ENCODE results near the gene TRIOBP.
A peak's percentile ranks its signal among the peaks of the same experiment; 100 is the strongest.

TRIOBP gene

GRCh38 chr22:37807410-37808293, 110.8 kb downstream of the TRIOBP start, which contains the start of gene GCAT:
Gene GCAT, plus strand, starts transcription at chr22:37807934. Its CDS starts 34 bp downstream, at chr22:37807968.
- peak; percentile 88 for DNase-seq

DNA sequence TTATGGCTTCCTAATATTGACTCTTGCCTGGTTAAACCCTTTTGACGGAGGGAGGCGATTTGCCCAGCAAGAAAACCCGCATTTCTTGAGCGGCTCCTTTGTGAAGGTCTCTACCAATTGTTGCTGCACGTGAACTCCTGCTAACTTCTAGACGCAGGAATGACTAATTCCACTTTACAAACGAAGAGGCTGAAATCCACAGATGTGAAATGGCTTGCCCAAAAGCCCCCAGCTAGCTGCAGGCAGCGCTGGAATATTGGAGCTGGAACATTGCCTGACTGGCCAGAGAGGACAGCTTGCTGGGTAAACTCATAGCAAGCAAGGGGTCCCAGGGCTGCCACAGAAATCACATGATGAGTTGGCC, 111.4 kb downstream of the TRIOBP start:
- no peak for DNase-seq

DNA sequence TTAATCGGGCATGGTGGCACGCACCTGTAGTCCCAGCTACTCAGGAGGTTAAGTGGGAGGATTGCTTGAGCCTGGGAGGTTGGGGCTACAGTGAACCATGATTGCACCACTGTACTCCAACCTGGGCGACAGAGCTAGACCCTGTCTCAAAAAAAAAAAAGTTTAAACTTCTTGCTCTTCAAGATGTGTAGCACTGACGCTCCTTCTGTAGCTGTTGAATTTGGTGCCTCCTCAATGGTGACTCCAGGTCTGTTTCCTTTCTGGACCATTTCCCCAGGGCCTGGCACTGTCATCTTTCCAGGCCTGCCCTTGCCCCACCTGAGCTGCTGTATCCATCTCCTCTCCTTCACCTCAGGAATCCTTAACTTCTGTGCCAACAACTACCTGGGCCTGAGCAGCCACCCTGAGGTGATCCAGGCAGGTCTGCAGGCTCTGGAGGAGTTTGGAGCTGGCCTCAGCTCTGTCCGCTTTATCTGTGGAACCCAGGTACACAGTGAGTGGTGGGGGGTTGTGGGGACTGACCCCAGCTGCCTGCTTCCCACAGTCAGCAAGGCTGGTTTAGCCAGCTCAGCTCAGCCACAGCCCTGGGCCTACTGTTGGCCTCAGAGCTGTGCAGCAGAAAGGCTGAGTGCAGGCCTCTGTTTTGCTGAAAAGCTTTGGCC, 113.0 kb downstream of the TRIOBP start:
- DNase-seq: no peak

DNA sequence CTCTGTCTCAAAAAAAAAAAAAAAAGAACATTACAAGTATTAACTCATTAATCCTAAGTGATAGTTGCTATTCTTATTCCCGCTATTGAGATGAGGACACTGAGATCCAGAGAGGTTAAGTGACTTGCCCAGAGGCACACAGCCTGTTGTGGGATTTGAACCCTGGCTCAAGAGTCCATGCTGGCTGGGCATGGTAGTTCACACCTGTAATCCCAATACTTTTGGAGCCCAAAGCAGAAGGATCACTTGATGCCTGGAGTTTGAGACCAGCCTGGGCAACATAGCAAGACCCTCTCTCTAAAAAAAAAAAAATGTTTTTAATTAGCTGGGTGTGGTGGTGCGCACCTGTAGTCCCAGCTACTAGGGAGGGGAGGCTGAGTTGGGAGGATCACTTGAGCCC, 115.0 kb downstream of the TRIOBP start:
- no peak for DNase-seq

DNA sequence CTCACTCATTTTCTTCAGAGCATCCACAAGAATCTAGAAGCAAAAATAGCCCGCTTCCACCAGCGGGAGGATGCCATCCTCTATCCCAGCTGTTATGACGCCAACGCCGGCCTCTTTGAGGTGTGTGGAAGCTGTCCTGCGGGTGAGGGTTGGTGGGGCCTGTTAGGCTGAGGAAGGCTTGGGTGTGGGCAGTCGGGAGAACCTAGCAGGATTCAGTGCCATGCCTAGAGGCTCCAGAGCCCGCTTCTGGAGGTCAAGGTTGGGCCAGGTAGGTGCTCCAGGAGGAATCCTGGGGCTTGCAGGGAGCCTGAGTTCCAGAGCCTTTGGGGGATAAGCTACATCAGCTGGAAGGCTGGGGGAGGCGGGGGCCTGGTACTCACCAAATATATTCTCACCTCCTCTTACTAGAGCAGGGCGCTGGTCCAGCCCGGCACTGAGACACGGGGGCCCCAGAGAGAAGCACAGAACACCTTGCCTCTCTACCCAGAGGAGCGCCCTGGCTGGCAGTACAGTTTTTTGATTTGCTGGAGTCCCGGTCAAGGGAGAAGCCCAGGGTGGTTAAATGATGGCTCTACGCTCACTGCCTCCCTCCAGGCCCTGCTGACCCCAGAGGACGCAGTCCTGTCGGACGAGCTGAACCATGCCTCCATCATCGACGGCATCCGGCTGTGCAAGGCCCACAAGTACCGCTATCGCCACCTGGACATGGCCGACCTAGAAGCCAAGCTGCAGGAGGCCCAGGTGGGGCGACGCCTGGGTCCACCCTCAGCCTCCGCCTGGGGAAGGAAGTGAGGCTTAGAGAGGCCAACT, 116.2 kb downstream of the TRIOBP start:
- DNase-seq: no peak

GRCh38 chr22:37815593-37815992, 118.7 kb downstream of the TRIOBP start:
- no peak for DNase-seq

GRCh38 chr22:37816543-37817180, 119.8 kb downstream of the TRIOBP start:
- DNase-seq: no peak

DNA sequence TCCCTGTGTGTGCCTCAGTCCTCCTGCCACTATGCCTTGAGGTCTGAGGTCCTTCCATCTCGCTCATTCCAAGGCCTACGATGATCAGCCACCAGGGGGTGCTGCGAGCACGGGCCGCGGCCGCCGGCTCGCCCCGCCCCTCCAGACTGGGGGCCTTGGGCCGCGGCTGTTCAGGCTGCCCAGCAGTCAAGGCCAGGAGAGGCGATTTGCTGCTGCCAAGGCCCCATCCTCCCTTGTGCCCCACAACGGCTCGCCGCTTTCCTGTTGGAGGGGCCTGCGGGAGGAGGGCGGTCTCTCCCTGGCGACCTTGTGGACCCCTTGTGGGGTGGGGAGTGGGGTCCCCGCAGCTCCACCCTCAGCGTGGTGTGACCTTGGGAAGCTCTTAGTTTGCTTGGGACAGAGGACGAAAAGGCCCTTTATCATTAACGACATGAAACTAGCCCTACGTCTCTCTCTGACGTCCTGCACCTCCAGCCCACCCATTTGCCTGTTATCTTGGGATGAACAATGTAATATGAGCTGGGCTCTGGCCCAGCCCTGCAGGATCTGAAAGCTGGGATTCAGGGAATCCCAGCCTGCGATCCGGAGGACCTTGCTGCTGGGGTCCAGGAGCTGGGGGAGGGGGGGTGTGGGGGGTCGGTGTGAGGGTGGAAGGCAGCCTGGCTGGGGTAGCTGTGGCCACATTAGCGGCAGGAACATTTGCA, 121.0 kb downstream of the TRIOBP start:
- no peak for DNase-seq

DNA sequence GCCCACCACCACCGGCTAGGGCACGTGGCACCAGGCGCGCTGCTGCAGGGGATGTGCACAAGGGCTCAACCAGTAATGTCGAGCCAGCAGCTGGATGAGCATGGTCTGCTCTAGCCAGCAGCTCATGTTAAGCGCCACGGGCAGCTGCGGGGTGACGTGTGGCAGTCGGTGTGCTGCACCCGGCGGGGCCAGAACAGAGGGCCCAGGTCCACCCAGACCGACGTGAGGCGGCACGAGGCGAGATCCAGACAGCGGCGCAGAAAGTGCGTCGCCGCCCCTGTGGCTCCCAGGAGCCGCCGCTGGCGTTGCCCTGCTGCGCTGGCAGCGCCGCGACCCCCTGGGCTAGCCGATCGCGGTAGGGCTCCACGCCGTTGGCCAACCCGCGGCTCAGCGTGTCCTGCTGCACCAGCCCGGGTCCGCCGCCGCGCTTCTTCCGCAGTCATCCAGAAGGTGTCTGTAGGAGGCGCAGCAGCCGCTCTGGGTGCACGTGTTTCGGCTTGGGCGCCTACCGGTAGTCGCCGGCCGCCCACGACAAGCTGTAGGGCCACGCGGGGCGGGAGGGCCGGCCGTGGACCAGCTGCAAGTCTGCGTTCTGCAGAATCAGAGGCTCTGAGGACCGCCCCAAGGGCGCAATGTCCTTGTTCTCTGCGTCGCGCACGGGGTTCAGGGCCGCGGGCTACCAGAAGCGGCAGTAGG, 121.7 kb downstream of the TRIOBP start:
- DNase-seq: no peak

GRCh38 chr22:37819105-37819433, 122.2 kb downstream of the TRIOBP start:
- DNase-seq: no peak

DNA sequence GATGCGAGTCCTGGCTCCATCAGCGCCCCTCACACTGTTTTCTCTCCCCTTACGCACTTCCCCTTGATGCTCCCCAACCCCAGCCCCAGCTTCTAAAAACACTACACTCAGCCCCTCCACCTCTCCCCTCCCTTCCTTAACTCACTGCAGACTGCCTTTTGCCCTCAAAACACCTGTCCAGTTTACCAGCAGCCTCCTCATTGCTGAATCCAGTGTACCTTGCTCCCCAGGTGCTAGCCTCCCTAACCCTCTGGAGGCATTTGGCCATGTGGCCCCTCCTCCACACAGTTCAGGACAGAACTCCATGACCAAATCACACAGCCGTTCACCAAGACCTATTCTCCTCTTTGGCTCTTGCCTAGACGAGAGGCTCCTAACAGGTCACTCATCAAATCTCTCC, 123.5 kb downstream of the TRIOBP start:
- no peak for DNase-seq

DNA sequence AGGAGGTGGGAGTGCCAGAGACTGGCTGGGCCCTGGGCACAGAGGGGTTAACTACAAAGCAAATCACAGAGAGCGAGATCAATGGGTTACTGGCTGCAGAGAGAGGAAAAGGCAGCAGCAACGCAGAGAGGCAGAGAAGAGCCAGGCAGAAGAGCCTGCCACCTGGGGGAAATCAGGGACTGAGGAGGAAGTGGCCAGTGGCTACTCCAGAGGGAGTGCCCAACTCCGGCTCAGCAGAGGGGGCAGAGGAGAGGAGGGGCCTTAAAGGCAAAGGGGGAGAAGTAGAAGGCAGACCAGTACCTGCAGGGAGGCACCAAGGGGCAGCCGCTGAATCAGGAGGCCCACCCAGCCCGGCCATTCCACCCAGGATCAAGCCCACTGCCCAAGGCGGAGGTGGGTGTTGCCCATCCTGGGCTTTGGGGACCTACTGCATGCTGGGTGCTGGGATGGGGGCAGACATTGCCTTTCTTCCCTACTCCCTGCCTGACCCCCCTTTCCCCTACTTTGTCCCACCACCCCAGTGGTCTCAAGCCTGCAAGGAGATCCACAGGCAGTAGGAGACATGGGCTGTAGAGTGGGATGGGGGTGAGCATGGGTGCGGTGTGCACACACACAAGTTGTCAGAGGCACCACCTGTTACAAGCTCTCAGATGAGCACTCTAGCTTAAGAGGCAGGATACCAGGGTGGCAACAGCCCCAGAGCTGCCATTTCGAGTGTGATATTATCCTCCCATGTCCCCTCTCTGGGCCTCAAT, 125.4 kb downstream of the TRIOBP start:
- DNase-seq: no peak

DNA sequence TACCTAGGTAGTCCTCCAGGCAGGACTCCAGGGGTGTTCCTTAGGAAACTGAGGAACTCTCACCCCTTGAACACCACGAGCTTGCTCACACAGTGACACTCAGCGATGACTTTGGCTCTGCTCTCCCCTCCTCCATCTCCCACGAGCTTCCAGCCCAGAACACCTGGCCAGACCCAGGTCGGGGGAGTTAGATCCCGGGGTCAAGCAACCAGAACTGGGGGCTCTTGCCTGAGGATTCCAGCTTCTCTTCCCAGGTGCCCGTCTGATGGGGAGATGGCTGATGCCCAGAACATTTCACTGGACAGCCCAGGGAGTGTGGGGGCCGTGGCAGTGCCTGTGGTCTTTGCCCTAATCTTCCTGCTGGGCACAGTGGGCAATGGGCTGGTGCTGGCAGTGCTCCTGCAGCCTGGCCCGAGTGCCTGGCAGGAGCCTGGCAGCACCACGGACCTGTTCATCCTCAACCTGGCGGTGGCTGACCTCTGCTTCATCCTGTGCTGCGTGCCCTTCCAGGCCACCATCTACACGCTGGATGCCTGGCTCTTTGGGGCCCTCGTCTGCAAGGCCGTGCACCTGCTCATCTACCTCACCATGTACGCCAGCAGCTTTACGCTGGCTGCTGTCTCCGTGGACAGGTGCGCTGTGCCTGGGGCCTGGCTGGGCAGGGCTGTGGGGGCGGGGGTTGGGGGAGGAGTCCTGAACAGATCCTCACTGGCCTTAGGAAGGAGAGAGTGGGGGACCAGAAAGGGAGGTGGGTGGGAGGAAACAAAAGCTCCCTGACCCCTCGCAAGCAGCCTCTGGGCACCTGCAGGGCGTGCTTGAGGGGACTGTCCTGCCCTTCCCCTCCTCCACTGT, 126.5 kb downstream of the TRIOBP start, which contains the start of gene GALR3:
Gene GALR3 (plus strand): TSS at position 249 of the 852 bp plus-strand sequence. CDS start 25 bp downstream, at position 274.
- no peak for DNase-seq

- no peak for DNase-seq
Measured at GRCh38 chr22:37824674-37825641, 128.1 kb downstream of the TRIOBP start.
